Kidney (tissue), 14 donors: Measurements from ENCODE around the gene TMOD4. TPM values are rescaled to one million over a fixed set of nuclear protein-coding genes. Genes with fewer than 3 reads are reported as not detected.

ENCODE experiments used
- DNase-seq, 5 donors: peaks; one replicate each; pipeline ENCODE4 v3.0.0-alpha.2; 2013 to 2020
- FAIRE-seq: peaks from 2 replicates; lab custom pipeline; 2012; peaks lifted over from hg19 to GRCh38; lab: Jason Lieb, UNC
- H3K27ac ChIP-seq, 2 donors: one replicate each; pipeline ENCODE4 v1.7.0; 2013; ENCODE audit warnings: low read depth in 2 of 2, low read length in 2 of 2, inconsistent platforms in 1 of 2
- H3K27me3 ChIP-seq: one replicate; pipeline ENCODE4 v1.7.1; 2013; ENCODE audit warnings: low read length, inconsistent platforms; ENCODE audit not compliant: control insufficient read depth, insufficient read depth
- H3K36me3 ChIP-seq, 3 donors: one replicate each; pipeline versions ENCODE4 v1.7.0 to v1.7.1; 2013; ENCODE audit warnings: low read length in 3 of 3, control low read depth in 1 of 3, inconsistent platforms in 1 of 3; ENCODE audit not compliant: insufficient read depth in 3 of 3, control insufficient read depth in 2 of 3
- H3K4me1 ChIP-seq, 3 donors: one replicate each; pipeline versions ENCODE4 v1.7.0 to v1.7.1; 2013; ENCODE audit warnings: low read length in 3 of 3, inconsistent platforms in 1 of 3, low read depth in 1 of 3; ENCODE audit not compliant: control insufficient read depth in 2 of 3, insufficient read depth in 2 of 3
- H3K4me3 ChIP-seq, 3 donors: one replicate each; pipeline versions ENCODE4 v1.7.0 to v1.8.1; 2013; ENCODE audit warnings: low read length in 3 of 3, control low read depth in 1 of 3, inconsistent platforms in 1 of 3
- H3K9ac ChIP-seq, 3 donors: one replicate each; pipeline versions ENCODE4 v1.7.0 to v1.7.1; 2013; ENCODE audit warnings: low read length in 3 of 3, control low read depth in 1 of 3, inconsistent platforms in 1 of 3
- H3K9me3 ChIP-seq, 3 donors: one replicate each; pipeline versions ENCODE4 v1.7.0 to v1.7.1; 2013; ENCODE audit warnings: low read length in 3 of 3, control low read depth in 1 of 3, inconsistent platforms in 1 of 3; ENCODE audit not compliant: control insufficient read depth in 2 of 3, insufficient read depth in 1 of 3
- CTCF ChIP-seq: IDR thresholded peaks from 3 replicates; pipeline ENCODE4 v1.5.1; 2012; ENCODE audit warnings: mild to moderate bottlenecking, moderate library complexity, borderline replicate concordance; ENCODE audit not compliant: insufficient read depth; ENCODE audit errors: extremely low read depth
- intact Hi-C: fragments of 100-400 bp; cut with DNase I; formaldehyde crosslinking; loops from one replicate; pipeline ENCODE4 v1.11.1; 2022
- polyA plus RNA-seq: library from polyadenylated mRNA; stranded (reverse); fragments of 350-450 nt; fragmentation: Illumina TruSeq; extraction: RNeasy Lipid Tissue Mini Kit (QIAGEN cat#74804); gene quantifications from one replicate; pipeline ENCODE4 v1.2.3, GENCODE V29; 2014; ENCODE audit warnings: low read depth, low replicate concordance; ENCODE audit not compliant: insufficient read depth
- total RNA-seq: library from RNA; stranded (reverse); fragmentation: NEBNext Ultra II Directional; extraction: Animal tissue kit (Norgen Biotek cat#: 25700); gene quantifications from one replicate; pipeline ENCODE4 v1.2.1, GENCODE V29; 2021
- donor health status: control.
- donor health status: control.
- donor health status: control.
- donor health status: control.
- donor health status: control.
- donor health status: DM: yes; HTN: yes; CAD: no.
- donor health status: Normal renal cell carcinoma (clear cell type).

Gene TMOD4
- total and polyA plus RNA-seq, 2 donors from 2014 or later = 0.65 to 0.66 TPM

- no peaks in the 10 kb centered on the region for H3K27me3 ChIP-seq
- peak overlapping the region; percentile 87 to 98 (median 97) for H3K9ac ChIP-seq
- FAIRE-seq = no peak
- H3K36me3 ChIP-seq = peaks cover 0 to 7% (median 3%) of the 10 kb centered on the region in 3 donors
- H3K4me3 ChIP-seq = peak overlapping the region; percentile 93 to 98 (median 98)
- DNase-seq = peak in 3 of 5 donors; percentile 20 to 56 (median 39)
- intact Hi-C loops = no loop called here
- H3K27ac ChIP-seq = peak overlapping the region; percentile 65 to 96
- no peaks in the 10 kb centered on the region for H3K9me3 ChIP-seq
- no peak for TF ChIP-seq CTCF
- peaks cover 0 to 12% (median 6%) of the 10 kb centered on the region in 3 donors for H3K4me1 ChIP-seq
Measured at GRCh38 chr1:151199873-151200581, 24.2 kb upstream of the TMOD4 start.

- Histone ChIP-seq H3K27ac (peak within 1 kb of the TSS; percentile 92 to 96), H3K36me3 (peaks cover 0 to 7% (median 3%) of the 10 kb centered on the region in 3 donors), H3K4me1 (peaks cover 0 to 12% (median 6%) of the 10 kb centered on the region in 3 donors), H3K9me3 (no peaks in the 10 kb centered on the region), H3K27me3 (no peaks in the 10 kb centered on the region), H3K9ac (peak within 1 kb of the TSS; percentile 97 to 98 (median 97)), H3K4me3 (peak within 1 kb of the TSS; percentile 93 to 98 (median 98))
- intact Hi-C loops = no loop called here
- TF ChIP-seq CTCF = no peak
- FAIRE-seq (peak; percentile 53), DNase-seq (peak; percentile 98 to 100 (median 99))
Measured at GRCh38 chr1:151198254-151199127, 22.7 kb upstream of the TMOD4 start, which contains the start of gene PIP5K1A. PIP5K1A (plus strand) TSS chr1:151198552; CDS start chr1:151198997, 445 bp downstream.

- H3K27me3 ChIP-seq = no peaks in the 10 kb centered on the region
- H3K9ac ChIP-seq = peak overlapping the region; percentile 55 to 98 (median 97)
- no peak for TF ChIP-seq CTCF
- peak overlapping the region; percentile 92 to 96 for H3K27ac ChIP-seq
- no peak for DNase-seq
- no peaks in the 10 kb centered on the region for H3K9me3 ChIP-seq
- peaks cover 0 to 3% (median under 1%) of the 10 kb centered on the region in 3 donors for H3K36me3 ChIP-seq
- H3K4me3 ChIP-seq = peak overlapping the region; percentile 93 to 98 (median 98)
- FAIRE-seq = no peak
- intact Hi-C loops = no loop called here
- H3K4me1 ChIP-seq = peaks cover 0 to 12% (median 6%) of the 10 kb centered on the region in 3 donors
Measured at GRCh38 chr1:151197863-151198253, 22.1 kb upstream of the TMOD4 start.
